Fibroblast of upper back skin (primary cell): Measurements from ENCODE around the gene PLAA.
"Not testable (repeated sequence)": the region's sequence is repeated elsewhere in the genome, so short reads cannot be mapped to it uniquely, and the experiment has no call there.

Source experiments
- DNase-seq: peaks from one replicate; pipeline ENCODE4 v3.0.0-alpha.2; 2013

PLAA gene

GRCh38 chr9:26928902-26929495, 18.0 kb downstream of the PLAA start:
- no peak for DNase-seq

GRCh38 chr9:26925609-26926008, 21.4 kb downstream of the PLAA start:
- no peak for DNase-seq

DNA sequence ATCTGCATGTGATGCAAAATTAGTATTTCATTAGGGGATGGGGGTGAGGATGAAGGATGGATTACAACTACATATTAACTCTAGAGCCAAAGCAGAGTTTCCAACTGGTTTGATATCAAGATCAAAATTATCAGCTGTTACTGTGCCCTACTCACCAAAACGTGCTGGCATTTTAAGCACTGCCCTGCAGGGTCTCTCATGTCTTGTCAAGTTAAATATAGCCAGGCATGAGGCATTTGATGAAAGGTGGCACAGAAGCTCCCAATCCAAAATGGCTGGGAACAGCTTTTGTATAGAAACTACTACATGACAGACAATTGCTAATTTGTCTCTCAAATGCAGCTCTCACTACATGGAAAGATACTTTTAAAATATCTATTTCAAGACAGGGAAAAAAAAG, 27.3 kb downstream of the PLAA start:
- no peak for DNase-seq

DNA sequence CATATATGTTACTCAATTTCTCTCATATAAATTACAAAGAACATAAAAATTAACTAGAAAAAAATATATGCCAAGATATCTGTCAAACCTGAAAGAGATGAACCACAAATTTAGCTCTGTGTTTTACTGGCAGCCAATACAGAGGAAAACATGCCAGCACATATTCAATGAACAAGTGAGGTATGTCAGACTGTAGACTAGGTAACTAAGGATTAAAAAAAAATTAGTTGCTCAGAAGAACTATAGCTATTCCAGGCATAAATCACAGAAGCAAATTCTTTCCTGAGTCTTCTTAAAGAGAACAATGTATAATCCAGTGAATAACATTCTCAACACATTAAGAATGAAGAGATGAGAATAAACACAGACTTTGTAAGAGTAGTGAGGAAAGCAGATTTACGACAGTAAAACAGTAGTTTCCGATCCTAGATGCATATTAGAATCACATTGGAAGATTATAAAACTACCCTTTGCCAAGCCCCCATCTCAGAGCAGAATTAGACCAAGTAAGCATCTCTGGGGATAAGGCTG, 33.8 kb downstream of the PLAA start:
- DNase-seq, result no peak

DNA sequence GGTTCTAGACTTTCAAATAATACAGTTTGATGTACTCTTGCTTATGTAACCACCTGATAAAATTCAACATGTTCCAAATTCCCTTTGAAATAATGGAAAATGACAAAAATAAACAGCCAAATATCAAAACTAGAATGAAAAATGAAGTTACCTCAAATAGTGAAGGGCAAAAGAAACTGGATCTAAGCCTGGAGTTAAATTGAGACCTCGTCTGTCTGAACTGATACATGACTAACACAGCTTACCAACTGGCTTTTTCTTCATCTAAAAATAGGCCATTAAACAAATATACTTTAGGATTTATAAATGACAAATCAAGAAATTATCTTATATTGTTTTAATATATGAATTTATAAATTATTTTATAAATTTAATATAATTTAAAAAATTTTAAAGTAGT, 42.4 kb downstream of the PLAA start:
- DNase-seq, result no peak

DNA sequence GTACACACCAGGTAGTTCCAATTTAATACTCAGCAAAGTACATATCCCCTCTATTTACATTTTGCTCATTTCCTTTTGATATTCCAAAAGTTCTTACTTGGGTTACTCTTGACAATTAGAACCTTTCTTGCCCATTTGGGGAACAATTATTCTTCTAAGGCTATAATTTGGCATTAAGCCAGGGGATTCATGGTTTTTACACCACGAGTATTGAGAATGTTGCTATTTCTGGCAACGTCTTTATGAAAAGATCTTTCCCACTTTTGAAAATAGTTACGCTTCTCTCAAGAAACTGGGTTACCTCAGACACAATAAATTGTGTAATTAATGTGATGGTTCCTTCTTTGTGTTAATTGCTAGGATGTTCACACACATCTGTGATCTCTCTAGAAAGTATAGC, 43.0 kb downstream of the PLAA start:
- DNase-seq, result no peak

- DNase-seq, result no peak
These were observed 53.9 kb downstream of the PLAA start for GRCh38 chr9:26893030-26893676.

- peak; percentile 92 for DNase-seq
These were observed 54.6 kb downstream of the PLAA start, which contains the start of gene CAAP1 for GRCh38 chr9:26892251-26893029. Gene CAAP1, minus strand, starts transcription at chr9:26892802. Its CDS starts 87 bp downstream, at chr9:26892715.

DNA sequence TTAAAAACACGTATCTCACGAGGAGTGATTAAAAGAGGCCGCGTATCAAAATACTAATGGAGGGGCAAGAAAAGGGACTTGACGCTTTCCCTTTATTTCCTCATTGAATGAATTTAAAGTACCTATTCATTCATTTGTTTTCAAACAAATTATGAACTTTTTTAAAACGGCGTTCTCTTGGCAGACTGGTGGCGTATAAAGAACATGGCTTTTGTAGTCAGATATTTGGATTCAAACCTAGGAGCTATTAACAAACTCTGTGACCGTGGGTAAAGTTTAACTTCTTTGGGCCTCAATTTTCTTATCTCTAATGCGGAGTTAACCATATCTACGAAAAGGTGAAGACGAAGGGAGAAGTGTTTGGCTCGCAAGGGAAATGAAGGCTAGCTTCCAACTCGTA, 55.3 kb downstream of the PLAA start:
- no peak for DNase-seq

- DNase-seq, result no peak
These were observed 58.8 kb downstream of the PLAA start for GRCh38 chr9:26888271-26888670.

GRCh38 chr9:26882154-26882553, 64.9 kb downstream of the PLAA start:
- DNase-seq, result no peak

DNA sequence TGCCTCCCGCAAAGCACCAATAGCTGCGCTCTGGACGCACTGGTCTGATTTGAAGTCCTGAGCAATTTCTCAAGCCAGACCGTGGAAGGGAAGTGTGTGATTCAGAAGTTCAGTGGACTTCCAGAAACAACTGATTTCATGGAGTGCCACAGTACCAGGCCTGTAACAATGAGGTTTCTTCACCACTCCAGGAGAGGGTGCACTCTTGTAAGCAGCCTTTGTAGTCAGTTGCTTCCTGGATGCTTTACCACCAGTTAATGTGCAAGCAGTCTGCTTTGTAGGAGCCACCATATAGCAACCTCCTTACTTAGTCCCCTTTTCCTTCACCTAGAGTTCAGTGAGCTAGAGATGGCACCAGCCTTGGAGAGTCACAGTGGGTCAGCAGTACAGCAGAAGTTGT, 66.8 kb downstream of the PLAA start:
- no peak for DNase-seq

- DNase-seq, result not testable (repeated sequence)
These were observed 71.9 kb downstream of the PLAA start for GRCh38 chr9:26875155-26875554.

DNA sequence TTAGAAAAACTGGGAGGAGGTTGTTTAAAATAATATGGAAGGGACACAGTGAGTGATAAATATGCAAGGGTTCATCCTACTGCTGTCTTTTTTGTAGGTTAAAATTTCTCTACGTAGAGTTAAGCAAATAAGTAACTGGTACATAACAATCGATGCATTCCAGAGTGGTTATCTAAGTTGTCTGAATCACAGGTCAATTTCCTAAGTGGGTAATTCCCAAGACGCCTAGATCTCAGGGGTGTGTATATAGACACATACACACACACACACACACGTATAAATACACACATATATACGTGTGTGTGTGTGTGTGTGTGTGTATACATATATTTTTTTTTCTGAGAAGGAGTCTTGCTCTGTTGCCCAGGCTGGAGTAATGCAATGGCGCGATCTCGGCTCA, 76.8 kb downstream of the PLAA start:
- DNase-seq, result peak; percentile 7

GRCh38 chr9:26863074-26863473, 84.0 kb downstream of the PLAA start:
- DNase-seq, result peak; percentile 11

- DNase-seq, result peak; percentile 44
These were observed 90.5 kb downstream of the PLAA start for GRCh38 chr9:26856413-26857032.
